SK-N-MC (cell line): ENCODE results near the gene F2RL2.

Experiments
- DNase-seq: peaks from one replicate; pipeline ENCODE4 v3.0.0-alpha.2; 2011; ENCODE audit warnings: low read depth, low spot score
- H3K27ac ChIP-seq: fragments of 200-600 bp; sonication (generic); 2 replicates; pipeline ENCODE4 v1.5.1; 2016; ENCODE audit warnings: mixed run types
- H3K36me3 ChIP-seq: fragments of 200-600 bp; sonication (generic); 2 replicates; pipeline ENCODE4 v1.6.1; 2017; ENCODE audit warnings: antibody characterized with exemption, low read length, mixed read lengths; ENCODE audit not compliant: insufficient read depth
- H3K4me3 ChIP-seq: fragments of 200-600 bp; sonication (generic); 2 replicates; pipeline ENCODE4 v1.5.1; 2016
- H3K9ac ChIP-seq: fragments of 200-600 bp; sonication (generic); 2 replicates; pipeline ENCODE4 v1.8.0; 2017; ENCODE audit warnings: mixed run types, mixed read lengths; ENCODE audit not compliant: insufficient read length
- H3K9me3 ChIP-seq: fragments of 200-600 bp; sonication (generic); 2 replicates; pipeline ENCODE4 v1.6.1; 2017; ENCODE audit warnings: low read depth, mild to moderate bottlenecking, antibody characterized with exemption, low read length, moderate library complexity, mixed read lengths
- EZH2 ChIP-seq: fragments of 200-600 bp; sonication (generic); IDR thresholded peaks from one replicate; pipeline ENCODE4 v1.6.1; 2017; ENCODE audit warnings: antibody characterized with exemption
- FOXP2 ChIP-seq: optimal IDR thresholded peaks from 2 replicates; pipeline ENCODE3; 2011; ENCODE audit warnings: mild to moderate bottlenecking, moderate library complexity; ENCODE audit not compliant: insufficient read depth; ENCODE audit errors: extremely low read length, control extremely low read depth
- POLR2AphosphoS5 ChIP-seq: IDR thresholded peaks from 2 replicates; pipeline ENCODE4 v1.6.1; 2012; ENCODE audit warnings: mild to moderate bottlenecking, low read depth, low read length, borderline replicate concordance

The F2RL2 gene

GRCh38 chr5:76622973-76623596 lies at the start of gene F2RL2:
Gene F2RL2 (minus strand): TSS chr5:76623403. CDS start chr5:76623230, 173 bp downstream.
- H3K36me3 ChIP-seq, result no peaks in the 10 kb centered on the region; the same call in 1 of the 2 replicates
- no peak within 1 kb of the TSS for H3K4me3 ChIP-seq
- DNase-seq, result no peak
- no peaks in the 10 kb centered on the region for H3K9me3 ChIP-seq
- no peak within 1 kb of the TSS for H3K9ac ChIP-seq
- TF ChIP-seq EZH2 (no peak), FOXP2 (no peak), POLR2AphosphoS5 (no peak)
- no peak within 1 kb of the TSS for H3K27ac ChIP-seq

DNA sequence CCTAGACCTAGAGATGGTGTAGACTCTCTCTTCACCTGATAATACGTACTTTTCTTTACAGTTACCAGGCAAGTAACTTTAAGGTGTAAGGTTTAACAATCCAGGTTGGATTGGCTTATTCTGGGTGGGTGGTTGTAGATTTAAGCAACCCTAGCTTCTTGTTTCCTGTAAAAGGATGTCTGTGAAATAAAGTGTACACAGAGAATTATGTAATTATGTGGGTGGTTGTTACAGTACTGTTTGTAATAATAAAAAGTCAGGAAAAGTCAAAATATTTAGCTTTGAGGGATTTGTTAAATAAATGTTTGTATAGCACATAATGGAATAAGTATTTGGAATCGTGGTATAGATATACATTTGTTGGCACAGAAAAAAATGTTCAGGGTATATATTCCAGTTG lies 49.0 kb upstream of the F2RL2 start:
- H3K36me3 ChIP-seq, result peaks cover 21% of the 10 kb centered on the region; the same call in 1 of the 2 replicates
- no peak overlapping the region for H3K27ac ChIP-seq
- no peak for DNase-seq
- no peaks in the 10 kb centered on the region for H3K9me3 ChIP-seq
- no peak overlapping the region for H3K9ac ChIP-seq
- TF ChIP-seq FOXP2, result no peak
- H3K4me3 ChIP-seq, result no peak overlapping the region

DNA sequence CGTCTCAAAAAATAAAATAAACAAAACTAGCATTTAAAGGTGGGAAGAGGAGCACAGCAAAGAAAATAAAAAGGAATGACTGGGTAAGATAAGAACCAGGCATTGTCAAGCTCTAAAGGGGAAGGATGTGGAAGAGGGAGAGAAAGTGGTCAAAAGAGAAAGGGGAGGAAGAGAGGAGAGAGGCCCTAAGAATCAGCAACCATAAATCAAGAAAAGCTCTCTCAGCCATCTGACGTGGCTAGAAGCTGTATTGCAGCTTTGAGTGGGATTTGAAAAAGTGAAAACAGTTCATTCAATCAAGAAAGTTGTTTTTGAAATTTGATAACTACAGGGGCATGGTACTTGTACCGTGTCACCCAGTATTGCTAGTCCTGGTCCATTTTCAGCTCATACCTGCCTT lies 47.3 kb upstream of the F2RL2 start:
- no peak for DNase-seq
- H3K9ac ChIP-seq, result no peak overlapping the region
- peaks cover 17% of the 10 kb centered on the region; the same call in 1 of the 2 replicates for H3K36me3 ChIP-seq
- TF ChIP-seq FOXP2, result no peak
- no peak for TF ChIP-seq POLR2AphosphoS5
- no peak for TF ChIP-seq EZH2
- H3K9me3 ChIP-seq, result no peaks in the 10 kb centered on the region
- H3K4me3 ChIP-seq, result no peak overlapping the region
- H3K27ac ChIP-seq, result no peak overlapping the region

DNA sequence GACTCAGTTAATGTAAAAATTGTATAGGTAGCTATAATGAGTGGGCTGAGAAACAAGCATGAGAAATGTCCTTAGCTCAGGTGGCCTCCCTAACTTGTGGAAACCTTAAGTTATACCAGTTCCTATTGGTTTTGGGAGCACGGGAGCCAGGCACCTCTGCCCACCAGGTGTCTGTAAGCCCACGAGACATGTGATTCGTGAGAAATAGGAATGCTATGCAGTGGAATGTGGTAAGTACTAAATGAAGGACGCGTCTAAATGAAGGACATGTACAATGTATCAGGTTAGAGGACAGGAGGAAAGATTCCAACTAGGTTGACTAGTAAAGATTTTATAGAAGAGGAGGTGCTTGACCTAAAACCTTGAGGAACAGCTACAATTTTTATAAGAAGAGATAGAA lies 46.0 kb upstream of the F2RL2 start:
- TF ChIP-seq EZH2, result no peak
- no peak for TF ChIP-seq FOXP2
- no peak for TF ChIP-seq POLR2AphosphoS5
- H3K36me3 ChIP-seq, result peaks cover 19% of the 10 kb centered on the region; the same call in 1 of the 2 replicates
- no peak for DNase-seq
- H3K9ac ChIP-seq, result no peak overlapping the region
- no peaks in the 10 kb centered on the region for H3K9me3 ChIP-seq
- no peak overlapping the region for H3K27ac ChIP-seq
- no peak overlapping the region for H3K4me3 ChIP-seq

DNA sequence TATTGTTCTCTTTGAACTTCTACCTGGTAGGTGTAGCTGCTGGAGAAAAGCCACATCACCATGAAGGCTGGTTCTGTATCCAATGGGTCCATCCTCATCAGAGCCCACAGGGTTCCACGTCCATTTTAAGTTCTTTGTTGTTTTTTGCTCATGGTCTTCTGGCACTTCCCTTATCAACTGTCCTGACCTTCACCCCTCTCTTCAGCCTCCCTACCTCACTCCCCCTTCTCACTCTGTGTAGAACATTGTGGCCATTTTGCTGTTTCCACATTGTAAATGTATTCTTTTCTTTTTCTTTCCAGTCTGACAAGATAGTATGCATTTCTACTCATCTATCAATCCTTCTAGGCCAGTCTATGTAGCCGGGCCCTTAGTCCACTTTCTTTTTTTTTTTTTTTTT lies 44.3 kb upstream of the F2RL2 start:
- H3K36me3 ChIP-seq, result peaks cover 19% of the 10 kb centered on the region; the same call in 1 of the 2 replicates
- no peak for TF ChIP-seq EZH2
- TF ChIP-seq FOXP2, result no peak
- TF ChIP-seq POLR2AphosphoS5, result no peak
- H3K9ac ChIP-seq, result no peak overlapping the region
- no peak for DNase-seq
- H3K4me3 ChIP-seq, result no peak overlapping the region
- no peaks in the 10 kb centered on the region for H3K9me3 ChIP-seq
- no peak overlapping the region for H3K27ac ChIP-seq

DNA sequence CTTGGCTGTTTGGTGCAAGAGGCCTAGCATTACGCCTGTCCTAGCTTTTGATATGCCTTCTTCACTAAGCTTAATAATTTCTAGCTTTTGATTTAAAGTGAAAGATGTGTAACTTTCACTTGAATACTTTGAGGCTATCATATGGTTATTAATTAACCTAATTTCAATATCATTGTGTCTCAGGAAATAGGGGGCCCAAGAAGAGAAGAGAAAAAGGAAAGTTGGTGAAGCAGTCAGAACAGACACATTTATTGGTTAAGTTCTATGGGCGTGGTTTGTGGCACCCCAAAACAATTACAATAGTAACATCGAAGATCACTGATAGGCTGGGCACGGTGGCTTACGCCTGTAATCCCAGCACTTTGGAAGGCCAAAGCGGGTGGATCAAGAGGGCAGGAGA lies 40.9 kb upstream of the F2RL2 start:
- H3K9ac ChIP-seq, result no peak overlapping the region
- H3K27ac ChIP-seq, result no peak overlapping the region
- no peak for DNase-seq
- no peak for TF ChIP-seq FOXP2
- TF ChIP-seq EZH2, result no peak
- TF ChIP-seq POLR2AphosphoS5, result no peak
- H3K36me3 ChIP-seq, result peaks cover 12% of the 10 kb centered on the region; the same call in 1 of the 2 replicates
- no peak overlapping the region for H3K4me3 ChIP-seq
- H3K9me3 ChIP-seq, result no peaks in the 10 kb centered on the region

- no peaks in the 10 kb centered on the region for H3K9me3 ChIP-seq
- H3K27ac ChIP-seq, result no peak overlapping the region
- no peak for DNase-seq
- H3K36me3 ChIP-seq, result peaks cover 14% of the 10 kb centered on the region
- no peak overlapping the region for H3K9ac ChIP-seq
- TF ChIP-seq POLR2AphosphoS5 (no peak), EZH2 (no peak), FOXP2 (no peak)
- H3K4me3 ChIP-seq, result no peak overlapping the region
Observed at GRCh38 chr5:76663573-76663972, 40.4 kb upstream of the F2RL2 start.

- Histone ChIP-seq H3K9ac (no peak overlapping the region), H3K4me3 (no peak overlapping the region), H3K27ac (no peak overlapping the region), H3K36me3 (peaks cover 22% of the 10 kb centered on the region), H3K9me3 (no peaks in the 10 kb centered on the region)
- no peak for DNase-seq
- TF ChIP-seq EZH2, result no peak
- TF ChIP-seq POLR2AphosphoS5, result no peak
- no peak for TF ChIP-seq FOXP2
Observed at GRCh38 chr5:76662521-76662920, 39.3 kb upstream of the F2RL2 start.

DNA sequence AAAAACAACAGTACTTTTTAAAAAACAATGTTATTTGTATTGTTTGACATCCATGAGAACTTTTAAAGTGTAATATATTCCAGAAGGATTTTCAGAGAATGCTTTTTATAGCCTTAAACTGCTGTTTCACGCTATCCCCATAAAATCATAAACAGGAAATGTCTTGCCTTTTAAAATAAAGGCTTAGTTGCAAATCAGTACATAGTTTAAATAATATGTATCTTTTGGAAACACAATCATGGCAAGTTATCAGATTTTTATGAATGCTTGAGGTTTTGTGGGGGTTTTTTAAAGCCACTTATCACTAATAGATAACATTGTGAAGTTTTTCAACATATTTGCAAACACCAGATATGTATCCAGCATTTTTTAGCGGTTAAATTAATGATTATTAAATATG lies 37.2 kb upstream of the F2RL2 start:
- H3K9ac ChIP-seq, result no peak overlapping the region
- TF ChIP-seq POLR2AphosphoS5 (peak; percentile 78; the same call in 1 of the 2 replicates), FOXP2 (no peak), EZH2 (no peak)
- H3K27ac ChIP-seq, result peak overlapping the region; percentile 9; the same call in 1 of the 2 replicates
- peak; percentile 92 for DNase-seq
- H3K9me3 ChIP-seq, result no peaks in the 10 kb centered on the region
- H3K36me3 ChIP-seq, result peaks cover 26% of the 10 kb centered on the region
- peak overlapping the region; percentile 47 for H3K4me3 ChIP-seq
